H1 (cell line): ENCODE data around the gene LBR. TPM values are rescaled to one million over a fixed set of nuclear protein-coding genes. Genes with fewer than 3 reads are reported as not detected.

ENCODE experiments used
- CTCF ChIA-PET: fragments of 300-600 bp; sonication (Branson Sonifier 250); formaldehyde crosslinking; loops from one replicate; lab custom pipeline; 2021; ENCODE audit not compliant: partially characterized antibody; lab: Charles Lee
- POLR2A ChIA-PET: fragments of 300-600 bp; sonication (Branson Sonifier 250); formaldehyde crosslinking; loops from one replicate; lab custom pipeline; 2021; ENCODE audit warnings: inconsistent platforms; ENCODE audit not compliant: partially characterized antibody; lab: Charles Lee
- DNase-seq, 2 experiments: peaks; one replicate each; pipeline versions ENCODE4 v3.0.0 to v3.0.0-alpha.2; 2010 to 2022; ENCODE audit warnings: low spot score in 2 of 2, low read depth in 1 of 2, mixed read lengths in 1 of 2
- FAIRE-seq: peaks from 2 replicates; lab custom pipeline; 2011; peaks lifted over from hg19 to GRCh38; lab: Jason Lieb, UNC
- H2AFZ ChIP-seq: 2 replicates; pipeline ENCODE4 v1.8.1; 2012; ENCODE audit warnings: low read length, inconsistent platforms
- H2AK5ac ChIP-seq: 2 replicates; pipeline ENCODE4 v1.6.1; 2013; ENCODE audit warnings: low read depth, low read length
- H2BK120ac ChIP-seq: replicated peaks from 2 replicates; pipeline ENCODE3; 2013; ENCODE audit warnings: low read depth, low read length, inconsistent platforms
- H2BK12ac ChIP-seq: 2 replicates; pipeline ENCODE4 v1.6.1; 2013; ENCODE audit warnings: low read depth, low read length
- H2BK15ac ChIP-seq: 2 replicates; pipeline ENCODE4 v1.6.1; 2013; ENCODE audit warnings: low read length
- H2BK20ac ChIP-seq: 2 replicates; pipeline ENCODE4 v1.6.1; 2013; ENCODE audit warnings: low read length
- H2BK5ac ChIP-seq: 2 replicates; pipeline ENCODE4 v1.6.1; 2013; ENCODE audit warnings: low read depth, low read length
- H3K14ac ChIP-seq: 2 replicates; pipeline ENCODE4 v1.6.1; 2013; ENCODE audit warnings: inconsistent platforms; ENCODE audit not compliant: insufficient read length
- H3K18ac ChIP-seq: 2 replicates; pipeline ENCODE4 v1.6.1; 2013; ENCODE audit warnings: low read length; ENCODE audit errors: extremely low read depth
- H3K23ac ChIP-seq: 2 replicates; pipeline ENCODE4 v1.6.1; 2013; ENCODE audit warnings: inconsistent platforms; ENCODE audit not compliant: insufficient read length
- H3K23me2 ChIP-seq: 2 replicates; pipeline ENCODE4 v1.6.1; 2013; ENCODE audit warnings: low read depth, low read length
- H3K27ac ChIP-seq: 2 replicates; pipeline ENCODE4 v1.6.1; 2011; ENCODE audit warnings: low read depth, low read length, inconsistent platforms
- H3K27me3 ChIP-seq, 4 experiments: replicated peaks in 1 of 4; 1 replicate in 1 of 4; 2 replicates in 3 of 4; pipeline versions ENCODE4 v1.6.1 to v1.8.1; 2011 to 2013; ENCODE audit warnings: low read length in 3 of 4, mild to moderate bottlenecking in 3 of 4, inconsistent platforms in 2 of 4, mixed read lengths in 2 of 4, moderate library complexity in 1 of 4; ENCODE audit not compliant: control insufficient read depth in 3 of 4, insufficient read depth in 3 of 4; ENCODE audit errors: extremely low read depth in 1 of 4
- H3K36me3 ChIP-seq, 4 experiments: 2 replicates each; pipeline versions ENCODE4 v1.6.1 to v1.8.1; 2011 to 2013; ENCODE audit warnings: mild to moderate bottlenecking in 4 of 4, low read length in 3 of 4, moderate library complexity in 2 of 4, control low read depth in 1 of 4, inconsistent platforms in 1 of 4; ENCODE audit not compliant: insufficient read depth in 4 of 4, control insufficient read depth in 2 of 4
- H3K4ac ChIP-seq: replicated peaks from 2 replicates; pipeline ENCODE3; 2013; ENCODE audit warnings: low read length, low read depth, mixed read lengths, inconsistent platforms; ENCODE audit not compliant: insufficient read length
- H3K4me1 ChIP-seq, 4 experiments: replicated peaks in 1 of 4; 1 replicate in 1 of 4; 2 replicates in 3 of 4; pipeline versions ENCODE4 v1.6.1 to v1.8.1; 2011 to 2013; ENCODE audit warnings: low read length in 3 of 4, inconsistent platforms in 2 of 4, mixed read lengths in 1 of 4; ENCODE audit not compliant: insufficient read depth in 4 of 4, control insufficient read depth in 3 of 4
- H3K4me2 ChIP-seq, 2 experiments: 2 replicates each; pipeline versions ENCODE4 v1.6.1 to v1.8.1; 2011 to 2013; ENCODE audit warnings: low read depth in 2 of 2, low read length in 2 of 2, control low read depth in 1 of 2, inconsistent platforms in 1 of 2, mild to moderate bottlenecking in 1 of 2; ENCODE audit not compliant: insufficient read depth in 1 of 2
- H3K4me3 ChIP-seq, 4 experiments: fragments of 200-600, 300-600 bp in 1 of 4; sonication (generic), shearing (Covaris generic), sonication (Bioruptor Twin) in 1 of 4; 2 replicates each; pipeline versions ENCODE4 v1.5.1 to v1.8.1; 2011 to 2016; ENCODE audit warnings: low read length in 4 of 4, low read depth in 3 of 4, control low read depth in 2 of 4, inconsistent platforms in 2 of 4, mild to moderate bottlenecking in 2 of 4, mixed read lengths in 1 of 4, moderate library complexity in 1 of 4; ENCODE audit not compliant: insufficient read depth in 2 of 4; ENCODE audit errors: extremely low read depth in 1 of 4
- H3K56ac ChIP-seq: replicated peaks from 2 replicates; pipeline ENCODE3; 2013; ENCODE audit warnings: low read depth, mild to moderate bottlenecking, mixed read lengths, low read length, inconsistent platforms; ENCODE audit not compliant: insufficient read length
- H3K79me1 ChIP-seq: 2 replicates; pipeline ENCODE4 v1.6.1; 2013; ENCODE audit warnings: low read depth, low read length, control low read depth
- H3K79me2 ChIP-seq, 2 experiments: 2 replicates each; pipeline versions ENCODE4 v1.6.1 to v1.8.1; 2012 to 2013; ENCODE audit warnings: low read length in 2 of 2, mild to moderate bottlenecking in 2 of 2, inconsistent platforms in 1 of 2; ENCODE audit not compliant: insufficient read depth in 2 of 2, control insufficient read depth in 1 of 2
- H3K9ac ChIP-seq, 4 experiments: replicated peaks in 1 of 4; 1 replicate in 1 of 4; 2 replicates in 3 of 4; pipeline versions ENCODE4 v1.6.1 to v1.8.1; 2011 to 2013; ENCODE audit warnings: low read depth in 3 of 4, low read length in 3 of 4, control low read depth in 2 of 4, mild to moderate bottlenecking in 2 of 4, moderate library complexity in 2 of 4, inconsistent platforms in 1 of 4; ENCODE audit errors: extremely low read depth in 1 of 4
- H3K9me3 ChIP-seq, 2 experiments: 2 replicates each; pipeline versions ENCODE4 v1.6.1 to v1.8.1; 2012 to 2013; ENCODE audit warnings: mild to moderate bottlenecking in 2 of 2, moderate library complexity in 2 of 2, control low read depth in 1 of 2, inconsistent platforms in 1 of 2, low read depth in 1 of 2, low read length in 1 of 2, mixed read lengths in 1 of 2; ENCODE audit not compliant: insufficient read depth in 2 of 2
- H4K20me1 ChIP-seq, 2 experiments: replicated peaks in 1 of 2; 2 replicates each; pipeline versions ENCODE3 to v1.8.1; 2011 to 2013; ENCODE audit warnings: inconsistent platforms in 2 of 2, low read length in 2 of 2, mild to moderate bottlenecking in 1 of 2; ENCODE audit not compliant: insufficient read depth in 2 of 2, control insufficient read depth in 1 of 2
- H4K5ac ChIP-seq: 2 replicates; pipeline ENCODE4 v1.6.1; 2013; ENCODE audit warnings: low read length, low read depth, mixed read lengths, inconsistent platforms; ENCODE audit not compliant: insufficient read length
- H4K8ac ChIP-seq: 2 replicates; pipeline ENCODE4 v1.8.0; 2013; ENCODE audit warnings: mild to moderate bottlenecking, moderate library complexity, low read length, inconsistent platforms; ENCODE audit not compliant: insufficient read depth; ENCODE audit errors: extremely low read depth
- H4K91ac ChIP-seq: replicated peaks from 2 replicates; pipeline ENCODE3; 2013; ENCODE audit warnings: low read length, mixed read lengths, inconsistent platforms; ENCODE audit not compliant: insufficient read length
- BRCA1 ChIP-seq: IDR thresholded peaks from 2 replicates; pipeline ENCODE4 v1.6.1; 2012; ENCODE audit warnings: low read depth, low read length, improper control_type of control experiment
- CBX8 ChIP-seq: fragments of 300-800, 300-1000 bp; sonication (generic); IDR thresholded peaks from 2 replicates; pipeline ENCODE4 v1.7.1; 2016; ENCODE audit warnings: low read depth, low read length, borderline replicate concordance
- CREB1 ChIP-seq: IDR thresholded peaks from 2 replicates; pipeline ENCODE4 v1.6.1; 2012; ENCODE audit warnings: inconsistent platforms
- EGR1 ChIP-seq: IDR thresholded peaks from 2 replicates; pipeline ENCODE4 v1.6.1; 2011; ENCODE audit warnings: low read depth, low read length, borderline replicate concordance
- FOSL1 ChIP-seq: IDR thresholded peaks from 2 replicates; pipeline ENCODE4 v1.6.1; 2011; ENCODE audit warnings: mild to moderate bottlenecking, low read depth, low read length, moderate library complexity; ENCODE audit not compliant: insufficient read depth
- MAX ChIP-seq: IDR thresholded peaks from 2 replicates; pipeline ENCODE4 v1.6.1; 2012; ENCODE audit warnings: inconsistent platforms
- SIX5 ChIP-seq: IDR thresholded peaks from 2 replicates; pipeline ENCODE4 v1.6.1; 2011; ENCODE audit warnings: mild to moderate bottlenecking, low read depth, low read length
- SRF ChIP-seq: IDR thresholded peaks from 2 replicates; pipeline ENCODE4 v1.6.1; 2011; ENCODE audit warnings: mild to moderate bottlenecking, low read depth, low read length, moderate library complexity
- YY1 ChIP-seq: IDR thresholded peaks from 2 replicates; pipeline ENCODE4 v1.6.1; 2011; ENCODE audit warnings: low read depth, mild to moderate bottlenecking, low read length
- WGBS, 2 experiments: shearing (Covaris generic) in 1 of 2; methylation state at CpG; one replicate each; pipeline versions ENCODE4 v1.1.6 to v1.1.7; 2013 to 2015; ENCODE audit warnings: low lambda C conversion rate in 2 of 2, mixed read lengths in 2 of 2, inconsistent platforms in 1 of 2, low coverage in 1 of 2, missing lambda C conversion rate in 1 of 2; ENCODE audit not compliant: insufficient replicate concordance in 2 of 2, insufficient coverage in 1 of 2, insufficient read length in 1 of 2; ENCODE audit errors: extremely low coverage in 1 of 2, missing lambda C conversion rate in 1 of 2; 5-methylcytosine and 5-hydroxymethylcytosine counted together
- polyA plus RNA-seq, 7 experiments: library from polyadenylated mRNA; depleted of rRNA in 3 of 7; stranded (reverse) in 5 of 7; unstranded in 2 of 7; fragments of >200 nt in 5 of 7; fragments of 200-250 nt in 2 of 7; gene quantifications; 1 replicate in 5 of 7; 2 replicates in 1 of 7; 4 replicates in 1 of 7; pipeline versions ENCODE4 v1.2.1 to v1.2.3, GENCODE V29; 2011 to 2013; ENCODE audit warnings: missing spikeins in 2 of 7, mixed read lengths in 2 of 7
- total RNA-seq: library from RNA; stranded (reverse); fragmentation: NEBNext Ultra II Directional; extraction: Animal tissue kit (Norgen Biotek cat#: 25700); gene quantifications from 2 replicates; pipeline ENCODE4 v1.2.1, GENCODE V29; 2021
- TF ChIP-seq, protein P1 (sequence below): IDR thresholded peaks from 2 replicates; pipeline ENCODE4 v1.6.1; 2012; ENCODE audit warnings: inconsistent platforms

The LBR gene
- total and polyA plus RNA-seq, 2 of the 8 experiments (the other 6 are each of a cell fraction or from before 2014, with no cell fraction given) = 32.1 to 89.8 TPM

DNA sequence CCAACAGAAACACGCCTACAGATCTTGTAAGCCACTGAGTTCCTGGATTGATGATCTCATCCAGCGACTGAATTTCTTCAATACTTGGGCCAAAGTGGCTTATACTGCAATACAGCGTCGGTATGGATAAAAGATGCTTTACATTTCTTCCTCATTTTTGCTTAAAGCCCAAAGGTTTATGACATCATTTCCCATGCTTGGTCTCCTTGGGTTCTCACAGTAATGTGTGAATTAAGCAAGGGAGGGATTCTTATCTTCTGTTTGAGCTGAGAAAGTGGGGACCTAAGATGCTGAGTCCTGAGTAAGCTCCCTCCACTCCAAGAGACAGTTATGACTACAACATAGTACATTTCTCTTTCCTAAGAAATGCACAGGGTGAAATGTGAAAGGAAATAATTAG lies 39.5 kb downstream of the LBR start:
- Histone ChIP-seq H2BK12ac (no peak overlapping the region), H4K91ac (no peak overlapping the region), H2BK20ac (no peak overlapping the region), H2BK120ac (no peak overlapping the region), H3K27me3 (no peaks in the 10 kb centered on the region), H3K23ac (no peak overlapping the region), H3K9me3 (no peaks in the 10 kb centered on the region), H3K9ac (no peak overlapping the region), H2BK15ac (no peak overlapping the region), H3K36me3 (no peaks in the 10 kb centered on the region), H2BK5ac (no peak overlapping the region), H3K79me2 (no peaks in the 10 kb centered on the region), H3K18ac (no peak overlapping the region), H4K8ac (no peak overlapping the region), H3K4me2 (no peak overlapping the region), H3K14ac (no peak overlapping the region), H4K20me1 (no peaks in the 10 kb centered on the region), H3K27ac (no peak overlapping the region), H4K5ac (no peak overlapping the region), H3K56ac (no peak overlapping the region), H3K4ac (no peak overlapping the region), H3K23me2 (no peaks in the 10 kb centered on the region), H2AFZ (no peak overlapping the region), H3K4me3 (no peak overlapping the region), H3K4me1 (no peaks in the 10 kb centered on the region), H2AK5ac (no peak overlapping the region), H3K79me1 (no peaks in the 10 kb centered on the region)
- no peak for DNase-seq
- FAIRE-seq = no peak
- whole genome bisulfite sequencing, 2 experiments = 85% methylated on average over 4 of the region's 4 CpGs; no CpG with 5 or more reads in 1 of the 2 experiments
- ChIA-PET POLR2A (interaction anchor here (0.5 to 1.4 kb wide), 2 partner anchors 9 to 15 kb away, joined by 3 to 5 read pairs; no protein-coding TSS in a partner anchor), CTCF (interaction anchor here (0.6 to 1.6 kb wide), 5 partner anchors 8 to 73 kb away, joined by 3 to 4 read pairs (median 3); no protein-coding TSS in a partner anchor)
- TF ChIP-seq BRCA1 = no peak
- no peak for TF ChIP-seq YY1
- TF ChIP-seq CREB1 = no peak
- TF ChIP-seq, protein P1, sequence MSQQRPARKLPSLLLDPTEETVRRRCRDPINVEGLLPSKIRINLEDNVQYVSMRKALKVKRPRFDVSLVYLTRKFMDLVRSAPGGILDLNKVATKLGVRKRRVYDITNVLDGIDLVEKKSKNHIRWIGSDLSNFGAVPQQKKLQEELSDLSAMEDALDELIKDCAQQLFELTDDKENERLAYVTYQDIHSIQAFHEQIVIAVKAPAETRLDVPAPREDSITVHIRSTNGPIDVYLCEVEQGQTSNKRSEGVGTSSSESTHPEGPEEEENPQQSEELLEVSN = no peak
- TF ChIP-seq SIX5 = no peak
- no peak for TF ChIP-seq MAX
- no peak for TF ChIP-seq EGR1
- no peak for TF ChIP-seq CBX8
- TF ChIP-seq SRF = no peak
- no peak for TF ChIP-seq FOSL1
